NCI-H187 treated with DMSO at 0.1 percent for 48 hours (cell line): Measurements from ENCODE around the gene USP24.
"Not testable (repeated sequence)": the region's sequence is repeated elsewhere in the genome, so short reads cannot be mapped to it uniquely, and the experiment has no call there.

Experiments used
- DNase-seq: peaks from one replicate; lab custom pipeline; 2025; lab: John Stamatoyannopoulos, UW

USP24 gene

GRCh38 chr1:55195521-55196233 is 19.5 kb downstream of the USP24 start:
- no peak for DNase-seq

- DNase-seq, result no peak
Observed at GRCh38 chr1:55194851-55195250, 20.3 kb downstream of the USP24 start.

DNA sequence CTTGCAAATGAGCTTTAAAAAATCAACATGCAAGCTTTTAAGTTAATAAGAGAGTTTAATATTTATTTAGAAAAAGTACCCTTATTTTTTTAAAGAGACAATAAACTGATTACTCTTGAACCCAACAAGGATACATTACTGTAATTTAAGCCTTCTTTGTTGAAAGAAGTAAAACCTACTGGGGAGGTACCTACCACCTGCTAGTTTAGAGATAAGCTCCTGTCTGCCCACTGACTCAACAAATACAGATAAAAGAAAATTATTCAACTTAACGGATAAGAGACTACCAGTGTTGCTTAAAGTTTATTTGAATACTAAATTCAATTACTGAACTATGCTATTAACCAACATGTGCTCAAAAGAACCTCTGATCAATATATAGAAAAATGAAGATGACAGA is 23.1 kb downstream of the USP24 start:
- DNase-seq, result no peak

- DNase-seq, result not testable (repeated sequence)
Observed at GRCh38 chr1:55191219-55191952, 23.8 kb downstream of the USP24 start.

DNA sequence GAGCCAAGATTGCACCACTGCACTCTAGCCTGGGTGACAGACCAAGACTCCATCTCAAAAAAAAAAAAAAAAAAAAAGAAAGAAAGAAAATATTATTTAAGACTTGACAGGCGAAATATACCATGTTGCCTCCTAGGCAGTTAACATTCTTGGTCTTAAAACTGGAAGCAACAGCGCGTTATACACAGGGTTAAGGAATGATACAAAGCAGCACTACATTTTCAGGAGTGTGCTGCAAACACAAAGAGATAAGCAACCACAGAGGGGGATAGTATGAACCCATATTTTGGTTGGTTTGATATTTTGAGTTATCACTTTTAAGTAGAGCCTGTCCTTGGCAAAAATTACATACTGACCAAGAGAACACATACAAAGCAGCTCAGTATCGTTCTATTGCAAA is 25.1 kb downstream of the USP24 start:
- DNase-seq, result no peak

GRCh38 chr1:55188909-55189308 is 26.3 kb downstream of the USP24 start:
- no peak for DNase-seq

DNA sequence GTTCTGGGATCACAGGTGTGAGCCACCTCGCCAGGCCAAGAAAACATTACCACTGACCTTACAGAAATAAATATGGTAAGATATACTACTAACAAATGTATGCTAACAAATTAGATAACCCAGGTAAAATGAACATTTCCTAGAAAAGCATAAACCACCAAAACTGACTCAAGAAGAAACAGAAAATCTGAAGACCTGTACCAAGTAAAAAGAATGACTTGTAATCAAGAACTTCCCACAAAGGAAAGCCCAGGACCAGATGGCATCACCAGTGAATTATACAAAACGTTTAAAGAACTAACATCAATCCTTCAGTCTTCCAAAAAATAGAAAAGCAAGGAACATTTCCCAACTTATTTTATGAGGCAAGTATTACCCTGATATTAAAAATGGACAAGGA is 29.3 kb downstream of the USP24 start:
- DNase-seq, result no peak

DNA sequence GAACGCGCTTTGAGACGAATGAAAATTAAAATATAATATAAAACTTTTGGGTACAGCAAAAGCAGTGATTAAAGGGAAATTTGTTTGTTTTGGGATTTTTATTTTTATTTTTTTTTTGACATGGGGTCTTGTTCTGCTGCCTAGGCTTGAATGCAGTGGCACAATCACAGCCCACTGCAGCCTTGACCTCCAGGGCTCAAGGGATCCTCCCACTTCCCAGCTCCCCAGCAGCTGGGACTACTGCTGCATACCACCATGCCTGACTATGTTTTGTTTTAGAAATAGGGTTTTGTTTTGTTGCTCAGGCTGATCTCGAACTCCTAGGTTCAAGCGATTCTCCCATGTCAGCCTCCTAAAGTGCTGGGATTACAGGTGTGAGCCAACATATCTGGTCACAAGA is 30.3 kb downstream of the USP24 start:
- DNase-seq, result no peak

GRCh38 chr1:55181666-55182065 is 33.5 kb downstream of the USP24 start:
- no peak for DNase-seq

- no peak for DNase-seq
Observed at GRCh38 chr1:55180075-55180670, 35.0 kb downstream of the USP24 start.

DNA sequence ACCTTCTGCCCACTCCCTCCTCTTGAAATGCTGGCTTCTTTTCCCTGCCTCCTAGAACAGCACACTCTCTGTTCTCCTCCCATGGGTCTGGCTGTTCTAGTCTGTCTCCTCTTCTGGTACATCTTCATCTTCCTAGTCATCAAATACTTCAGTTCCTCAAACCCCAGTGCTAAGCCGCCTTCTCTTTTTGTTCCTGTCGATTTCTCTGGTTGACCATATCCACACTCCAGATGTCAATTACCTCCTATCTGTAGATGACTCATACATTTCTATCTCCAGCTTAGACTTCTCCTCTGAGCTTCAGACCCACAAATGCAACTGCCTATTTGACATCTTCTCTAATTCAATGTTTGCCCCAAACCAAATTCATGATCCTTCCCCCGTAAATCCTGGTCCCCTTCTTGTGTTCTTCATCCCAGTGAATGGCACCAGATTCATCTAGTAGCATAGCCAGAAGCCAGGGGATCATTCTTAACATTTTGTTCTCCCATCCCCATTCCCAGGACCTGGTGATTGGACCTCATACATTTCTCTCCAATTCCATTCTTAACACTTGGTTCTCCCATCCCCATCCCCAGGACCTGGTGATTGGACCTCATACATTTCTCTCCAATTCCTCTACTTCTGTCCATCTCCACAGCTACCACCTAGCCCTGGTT is 35.9 kb downstream of the USP24 start:
- DNase-seq, result no peak

DNA sequence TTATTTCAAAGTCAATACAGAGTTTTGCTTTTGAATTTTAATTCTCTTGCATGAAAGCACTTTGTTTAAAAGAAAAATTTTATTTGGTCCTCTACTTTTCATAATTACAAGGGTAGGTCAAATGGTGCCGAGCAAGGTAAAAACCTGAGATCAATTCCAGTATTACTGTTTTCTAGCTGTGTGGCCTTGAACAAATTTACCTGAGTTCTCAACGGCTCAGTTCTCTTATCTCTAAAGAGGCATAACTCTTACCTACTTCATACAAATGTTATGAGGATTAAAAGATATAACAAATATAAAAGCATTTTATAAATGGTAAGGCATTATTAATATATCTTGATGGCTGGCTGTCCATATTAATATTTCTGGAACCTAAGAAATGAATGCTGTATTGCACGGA is 42.5 kb downstream of the USP24 start:
- DNase-seq, result no peak

DNA sequence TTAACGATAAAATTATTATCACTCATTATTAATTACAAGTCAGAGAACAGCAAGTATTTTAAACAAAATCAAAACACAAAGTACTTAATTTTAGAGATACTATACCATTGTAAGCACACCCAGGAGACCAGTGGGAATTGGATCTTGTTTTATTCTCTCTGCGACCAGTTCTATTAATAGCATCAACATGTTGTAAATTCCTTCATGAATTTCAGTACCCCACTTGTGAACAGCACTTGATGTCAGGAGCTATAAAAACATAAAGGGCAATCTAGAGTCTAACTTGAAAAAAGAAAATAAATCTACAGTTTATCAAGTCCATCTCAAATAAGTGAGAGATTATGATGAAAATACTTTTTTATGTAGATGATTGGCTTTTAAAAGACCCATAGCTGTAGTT is 42.9 kb downstream of the USP24 start:
- DNase-seq, result no peak

- DNase-seq, result no peak
Observed at GRCh38 chr1:55171694-55172093, 43.5 kb downstream of the USP24 start.

GRCh38 chr1:55170426-55170825 is 44.7 kb downstream of the USP24 start:
- DNase-seq, result no peak

- DNase-seq, result no peak
Observed at GRCh38 chr1:55169126-55169525, 46.0 kb downstream of the USP24 start.

GRCh38 chr1:55168353-55168752 is 46.8 kb downstream of the USP24 start:
- DNase-seq, result no peak

DNA sequence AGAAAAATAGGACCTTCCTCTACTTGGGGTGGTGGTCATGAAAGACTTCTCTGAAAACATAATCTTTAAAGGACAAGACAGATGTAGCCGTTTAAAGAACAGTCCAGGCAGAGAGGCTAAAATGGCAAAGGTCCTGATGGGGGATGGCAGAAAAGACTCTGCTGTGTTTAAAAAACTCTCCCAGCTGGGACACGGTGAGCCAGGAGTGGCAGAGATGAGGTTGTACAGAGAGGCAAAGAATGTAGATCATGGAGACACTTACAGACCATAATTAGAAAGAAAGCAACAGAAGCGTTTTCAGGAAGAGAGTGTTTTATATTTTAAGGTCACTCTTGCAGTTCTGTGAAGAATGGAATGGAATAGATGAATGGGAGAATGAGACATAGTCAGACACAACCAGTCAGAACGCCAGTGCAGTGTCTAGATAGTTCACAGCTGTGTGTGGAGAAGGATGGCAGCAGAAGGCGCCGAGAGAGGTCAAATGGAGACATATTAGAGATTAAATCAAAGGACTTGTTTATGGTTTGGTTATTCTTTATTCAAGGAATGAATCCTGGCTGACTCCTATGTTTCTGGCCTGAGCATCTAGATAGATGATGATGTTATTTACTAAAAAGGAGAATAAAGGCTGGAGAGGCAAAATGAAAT is 47.8 kb downstream of the USP24 start:
- DNase-seq, result no peak

GRCh38 chr1:55164906-55165305 is 50.3 kb downstream of the USP24 start:
- no peak for DNase-seq

GRCh38 chr1:55159571-55159970 is 55.6 kb downstream of the USP24 start:
- DNase-seq, result no peak

- DNase-seq, result no peak
Observed at GRCh38 chr1:55156608-55157007, 58.6 kb downstream of the USP24 start.

DNA sequence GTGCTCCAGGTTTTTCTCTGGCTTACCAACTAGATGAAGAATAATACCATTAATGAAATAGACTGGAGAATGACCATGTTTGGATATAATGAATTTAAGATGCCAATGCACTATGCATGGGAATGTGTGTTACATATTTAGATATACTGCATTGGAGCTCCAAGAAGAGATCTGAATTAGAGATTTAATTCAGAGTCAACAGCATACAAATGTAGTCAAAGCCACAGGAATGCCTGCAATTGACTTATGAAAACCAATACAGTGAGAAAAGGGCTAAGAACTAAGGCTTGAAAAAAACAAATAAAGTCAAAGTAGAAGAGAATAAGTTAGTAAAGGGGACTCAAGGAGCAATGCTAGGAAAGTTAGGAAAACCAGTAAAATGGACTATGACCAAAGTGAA is 59.1 kb downstream of the USP24 start:
- DNase-seq, result no peak
